Measurements from ENCODE around the gene EMCN.

GRCh38 chr4:100486496-100486895 is 31.3 kb downstream of the EMCN start:
- TF ChIP-seq, protein P1, sequence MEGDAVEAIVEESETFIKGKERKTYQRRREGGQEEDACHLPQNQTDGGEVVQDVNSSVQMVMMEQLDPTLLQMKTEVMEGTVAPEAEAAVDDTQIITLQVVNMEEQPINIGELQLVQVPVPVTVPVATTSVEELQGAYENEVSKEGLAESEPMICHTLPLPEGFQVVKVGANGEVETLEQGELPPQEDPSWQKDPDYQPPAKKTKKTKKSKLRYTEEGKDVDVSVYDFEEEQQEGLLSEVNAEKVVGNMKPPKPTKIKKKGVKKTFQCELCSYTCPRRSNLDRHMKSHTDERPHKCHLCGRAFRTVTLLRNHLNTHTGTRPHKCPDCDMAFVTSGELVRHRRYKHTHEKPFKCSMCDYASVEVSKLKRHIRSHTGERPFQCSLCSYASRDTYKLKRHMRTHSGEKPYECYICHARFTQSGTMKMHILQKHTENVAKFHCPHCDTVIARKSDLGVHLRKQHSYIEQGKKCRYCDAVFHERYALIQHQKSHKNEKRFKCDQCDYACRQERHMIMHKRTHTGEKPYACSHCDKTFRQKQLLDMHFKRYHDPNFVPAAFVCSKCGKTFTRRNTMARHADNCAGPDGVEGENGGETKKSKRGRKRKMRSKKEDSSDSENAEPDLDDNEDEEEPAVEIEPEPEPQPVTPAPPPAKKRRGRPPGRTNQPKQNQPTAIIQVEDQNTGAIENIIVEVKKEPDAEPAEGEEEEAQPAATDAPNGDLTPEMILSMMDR (IDR thresholded peaks at IDR 0.05; ENCODE audit: low read depth, low read length), result no peak
- no peak for TF ChIP-seq EZH2phosphoT487 (IDR thresholded peaks at IDR 0.05; ENCODE audit: low read depth)
